ENCODE results near the gene TMEM255B.

TMEM255B gene

GRCh38 chr13:113769106-113769505 lies 10.1 kb downstream of the TMEM255B start:
- no peak for TF ChIP-seq JUND (IDR thresholded peaks at IDR 0.05; ENCODE audit: low read depth)
- no peak for DNase-seq (ENCODE audit: low read depth in 1 of 2, low spot score in 1 of 2)
- in situ Hi-C loops (cut with HindIII; ENCODE audit: low pct_unique_long_range_greater_than_20kb, low sequenced_read_pairs), result no loop called here

GRCh38 chr13:113769881-113770280 lies 10.9 kb downstream of the TMEM255B start:
- no peak for TF ChIP-seq JUND (IDR thresholded peaks at IDR 0.05; ENCODE audit: low read depth)
- DNase-seq (ENCODE audit: low read depth in 1 of 2, low spot score in 1 of 2), result no peak
- in situ Hi-C loops (cut with HindIII; ENCODE audit: low pct_unique_long_range_greater_than_20kb, low sequenced_read_pairs), result no loop called here

GRCh38 chr13:113770441-113770840 lies 11.4 kb downstream of the TMEM255B start:
- in situ Hi-C loops (cut with HindIII; ENCODE audit: low pct_unique_long_range_greater_than_20kb, low sequenced_read_pairs), result no loop called here
- DNase-seq (ENCODE audit: low read depth in 1 of 2, low spot score in 1 of 2), result no peak
- no peak for TF ChIP-seq JUND (IDR thresholded peaks at IDR 0.05; ENCODE audit: low read depth)

GRCh38 chr13:113770937-113771336 lies 11.9 kb downstream of the TMEM255B start:
- TF ChIP-seq JUND (IDR thresholded peaks at IDR 0.05; ENCODE audit: low read depth), result no peak
- in situ Hi-C loops (cut with HindIII; ENCODE audit: low pct_unique_long_range_greater_than_20kb, low sequenced_read_pairs), result no loop called here
- DNase-seq (ENCODE audit: low read depth in 1 of 2, low spot score in 1 of 2), result no peak

GRCh38 chr13:113771709-113772331 lies 12.8 kb downstream of the TMEM255B start:
- TF ChIP-seq JUND (IDR thresholded peaks at IDR 0.05; ENCODE audit: low read depth), result no peak
- DNase-seq (ENCODE audit: low read depth in 1 of 2, low spot score in 1 of 2), result no peak
- in situ Hi-C loops (cut with HindIII; ENCODE audit: low pct_unique_long_range_greater_than_20kb, low sequenced_read_pairs), result no loop called here

- TF ChIP-seq JUND (IDR thresholded peaks at IDR 0.05; ENCODE audit: low read depth), result no peak
- no peak for DNase-seq (ENCODE audit: low read depth in 1 of 2, low spot score in 1 of 2)
- in situ Hi-C loops (cut with HindIII; ENCODE audit: low pct_unique_long_range_greater_than_20kb, low sequenced_read_pairs), result no loop called here
These were observed 15.4 kb downstream of the TMEM255B start for GRCh38 chr13:113774177-113775107.

GRCh38 chr13:113775451-113776145 lies 16.6 kb downstream of the TMEM255B start:
- TF ChIP-seq JUND (IDR thresholded peaks at IDR 0.05; ENCODE audit: low read depth), result no peak
- in situ Hi-C loops (cut with HindIII; ENCODE audit: low pct_unique_long_range_greater_than_20kb, low sequenced_read_pairs), result no loop called here
- no peak for DNase-seq (ENCODE audit: low read depth in 1 of 2, low spot score in 1 of 2)

- no peak for TF ChIP-seq JUND (IDR thresholded peaks at IDR 0.05; ENCODE audit: low read depth)
- no peak for DNase-seq (ENCODE audit: low read depth in 1 of 2, low spot score in 1 of 2)
- in situ Hi-C loops (cut with HindIII; ENCODE audit: low pct_unique_long_range_greater_than_20kb, low sequenced_read_pairs), result no loop called here
These were observed 17.5 kb downstream of the TMEM255B start for GRCh38 chr13:113776231-113777125.

GRCh38 chr13:113777311-113778260 lies 18.6 kb downstream of the TMEM255B start:
- in situ Hi-C loops (cut with HindIII; ENCODE audit: low pct_unique_long_range_greater_than_20kb, low sequenced_read_pairs), result no loop called here
- DNase-seq (ENCODE audit: low read depth in 1 of 2, low spot score in 1 of 2), result peak; percentile 65 to 84
- TF ChIP-seq JUND (IDR thresholded peaks at IDR 0.05; ENCODE audit: low read depth), result no peak

- in situ Hi-C loops (cut with HindIII; ENCODE audit: low pct_unique_long_range_greater_than_20kb, low sequenced_read_pairs), result no loop called here
- TF ChIP-seq JUND (IDR thresholded peaks at IDR 0.05; ENCODE audit: low read depth), result no peak
- DNase-seq (ENCODE audit: low read depth in 1 of 2, low spot score in 1 of 2), result no peak
These were observed 22.5 kb downstream of the TMEM255B start for GRCh38 chr13:113781571-113781970.

GRCh38 chr13:113782472-113782871 lies 23.4 kb downstream of the TMEM255B start:
- in situ Hi-C loops (cut with HindIII; ENCODE audit: low pct_unique_long_range_greater_than_20kb, low sequenced_read_pairs), result no loop called here
- TF ChIP-seq JUND (IDR thresholded peaks at IDR 0.05; ENCODE audit: low read depth), result no peak
- no peak for DNase-seq (ENCODE audit: low read depth in 1 of 2, low spot score in 1 of 2)

Measured in T47D (cell line).